GM12872 (cell line): Measurements from ENCODE around the gene MBOAT1.

ENCODE experiments used
- TF ChIP-seq, protein P1 (sequence below): IDR thresholded peaks from 3 replicates; pipeline ENCODE4 v1.5.1; 2011; ENCODE audit warnings: low read depth, mild to moderate bottlenecking, low read length, moderate library complexity; ENCODE audit not compliant: insufficient read depth

The MBOAT1 gene, protein sequence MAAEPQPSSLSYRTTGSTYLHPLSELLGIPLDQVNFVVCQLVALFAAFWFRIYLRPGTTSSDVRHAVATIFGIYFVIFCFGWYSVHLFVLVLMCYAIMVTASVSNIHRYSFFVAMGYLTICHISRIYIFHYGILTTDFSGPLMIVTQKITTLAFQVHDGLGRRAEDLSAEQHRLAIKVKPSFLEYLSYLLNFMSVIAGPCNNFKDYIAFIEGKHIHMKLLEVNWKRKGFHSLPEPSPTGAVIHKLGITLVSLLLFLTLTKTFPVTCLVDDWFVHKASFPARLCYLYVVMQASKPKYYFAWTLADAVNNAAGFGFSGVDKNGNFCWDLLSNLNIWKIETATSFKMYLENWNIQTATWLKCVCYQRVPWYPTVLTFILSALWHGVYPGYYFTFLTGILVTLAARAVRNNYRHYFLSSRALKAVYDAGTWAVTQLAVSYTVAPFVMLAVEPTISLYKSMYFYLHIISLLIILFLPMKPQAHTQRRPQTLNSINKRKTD

DNA sequence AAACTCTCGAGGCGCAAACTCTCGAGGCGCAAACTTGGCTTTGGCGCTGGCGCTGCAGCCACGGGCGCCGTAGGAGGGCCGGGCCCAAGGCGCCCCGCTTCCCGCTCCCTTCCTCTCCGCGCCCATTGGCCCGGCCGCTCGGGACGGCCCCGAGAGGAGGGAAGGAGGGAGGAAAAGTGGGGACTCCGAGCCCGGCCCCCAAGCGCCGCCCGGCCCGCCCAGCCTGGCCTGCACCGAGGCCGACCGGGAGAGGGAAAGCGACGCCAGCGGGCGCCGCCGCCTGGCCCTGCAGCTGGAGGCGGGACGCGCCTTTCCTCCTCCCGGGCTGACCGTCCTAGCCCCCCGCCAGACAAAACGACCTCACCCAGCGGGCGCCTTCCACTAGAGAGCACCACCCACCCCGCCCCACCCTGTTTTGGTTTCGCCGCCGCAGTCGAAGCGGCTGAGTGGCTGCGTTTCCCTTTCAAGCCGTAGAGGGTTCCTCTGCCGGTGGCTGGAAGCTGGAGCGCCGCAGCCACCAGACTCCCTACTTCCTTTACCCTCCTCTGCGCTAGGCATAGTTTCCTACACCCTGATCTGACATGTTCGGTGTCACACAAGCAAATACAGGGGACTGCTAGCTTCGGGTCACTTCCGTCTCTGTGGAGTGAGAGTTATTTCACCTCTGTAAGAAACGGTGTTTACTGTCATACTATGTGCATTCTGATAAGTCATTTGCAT lies at the start of gene MBOAT1:
MBOAT1 (minus strand) TSS at position 78 of the 720 bp plus-strand sequence. CDS start 235 bp downstream, outside the sequence.
- TF ChIP-seq, protein P1, sequence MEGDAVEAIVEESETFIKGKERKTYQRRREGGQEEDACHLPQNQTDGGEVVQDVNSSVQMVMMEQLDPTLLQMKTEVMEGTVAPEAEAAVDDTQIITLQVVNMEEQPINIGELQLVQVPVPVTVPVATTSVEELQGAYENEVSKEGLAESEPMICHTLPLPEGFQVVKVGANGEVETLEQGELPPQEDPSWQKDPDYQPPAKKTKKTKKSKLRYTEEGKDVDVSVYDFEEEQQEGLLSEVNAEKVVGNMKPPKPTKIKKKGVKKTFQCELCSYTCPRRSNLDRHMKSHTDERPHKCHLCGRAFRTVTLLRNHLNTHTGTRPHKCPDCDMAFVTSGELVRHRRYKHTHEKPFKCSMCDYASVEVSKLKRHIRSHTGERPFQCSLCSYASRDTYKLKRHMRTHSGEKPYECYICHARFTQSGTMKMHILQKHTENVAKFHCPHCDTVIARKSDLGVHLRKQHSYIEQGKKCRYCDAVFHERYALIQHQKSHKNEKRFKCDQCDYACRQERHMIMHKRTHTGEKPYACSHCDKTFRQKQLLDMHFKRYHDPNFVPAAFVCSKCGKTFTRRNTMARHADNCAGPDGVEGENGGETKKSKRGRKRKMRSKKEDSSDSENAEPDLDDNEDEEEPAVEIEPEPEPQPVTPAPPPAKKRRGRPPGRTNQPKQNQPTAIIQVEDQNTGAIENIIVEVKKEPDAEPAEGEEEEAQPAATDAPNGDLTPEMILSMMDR = no peak

DNA sequence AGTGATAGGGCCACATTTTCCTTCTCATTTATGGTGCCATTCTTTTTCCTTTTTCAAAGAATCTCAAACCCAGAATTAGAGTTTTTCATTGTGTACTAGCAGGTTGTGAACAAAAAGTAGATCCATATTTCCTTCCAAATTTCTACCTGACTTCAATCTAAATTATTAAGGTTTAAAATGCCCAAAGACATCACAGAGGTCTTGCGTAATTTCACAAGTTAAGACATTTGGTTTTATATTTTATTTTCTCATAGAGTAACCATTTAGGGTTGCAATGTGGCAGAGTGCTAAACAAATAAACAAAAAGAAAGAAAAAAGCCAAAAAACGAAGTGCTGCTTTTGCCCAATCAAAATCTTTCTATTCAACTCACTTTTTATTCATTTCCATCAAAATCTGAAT lies 49.4 kb upstream of the MBOAT1 start:
- TF ChIP-seq, protein P1 = no peak

DNA sequence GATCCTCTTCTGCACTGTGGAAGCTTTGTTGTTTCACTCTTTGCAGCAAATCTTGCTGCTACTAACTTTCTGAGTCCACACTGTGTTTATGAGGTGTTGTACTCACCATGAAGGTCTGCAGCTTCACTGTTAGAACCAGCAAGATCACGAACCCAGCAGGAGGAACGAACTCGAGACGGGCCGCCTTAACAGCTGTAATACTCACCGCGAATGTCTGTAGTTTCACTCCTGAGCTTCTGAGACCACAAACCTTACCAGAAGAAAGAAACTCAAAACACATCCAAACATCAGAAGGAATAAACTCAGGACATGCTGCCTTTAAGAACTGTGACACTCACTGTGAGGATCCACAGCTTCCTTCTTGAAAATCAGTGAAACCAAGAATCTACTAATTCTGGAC lies 48.1 kb upstream of the MBOAT1 start:
- TF ChIP-seq, protein P1 = no peak

DNA sequence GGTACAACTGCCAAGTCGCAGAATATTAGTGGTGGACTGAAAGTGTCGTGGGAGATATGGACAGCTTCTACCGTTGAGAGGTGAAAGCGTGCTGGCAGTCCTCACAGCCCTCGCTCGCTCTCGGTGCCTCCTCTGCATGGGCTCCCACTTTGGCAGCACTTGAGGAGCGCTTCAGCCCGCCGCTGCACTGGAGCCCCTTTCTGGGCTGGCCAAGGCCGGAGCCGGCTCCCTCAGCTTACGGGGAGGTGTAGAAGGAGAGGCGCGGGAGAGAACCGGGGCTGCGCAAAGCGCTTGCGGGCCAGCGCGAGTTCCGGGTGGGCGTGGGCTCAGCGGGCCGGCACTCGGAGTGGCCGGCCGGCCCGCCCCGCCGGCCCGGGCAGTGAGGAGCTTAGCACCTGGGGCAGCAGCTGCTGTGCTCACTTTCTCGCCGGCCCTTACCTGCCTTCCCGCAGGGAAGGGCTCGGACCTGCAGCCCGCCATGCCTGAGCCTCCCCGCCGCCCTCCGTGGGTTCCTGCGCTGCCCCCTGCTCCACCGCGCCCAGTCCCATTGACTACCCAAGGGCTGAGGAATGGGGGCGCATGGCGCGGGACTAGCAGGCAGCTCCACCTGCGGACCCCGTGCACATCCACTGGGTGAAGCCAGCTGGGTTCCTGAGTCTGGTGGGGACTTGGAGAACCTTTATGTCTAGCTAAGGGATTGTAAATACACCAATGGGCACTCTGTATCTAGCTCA lies 47.2 kb upstream of the MBOAT1 start:
- TF ChIP-seq, protein P1 = no peak

DNA sequence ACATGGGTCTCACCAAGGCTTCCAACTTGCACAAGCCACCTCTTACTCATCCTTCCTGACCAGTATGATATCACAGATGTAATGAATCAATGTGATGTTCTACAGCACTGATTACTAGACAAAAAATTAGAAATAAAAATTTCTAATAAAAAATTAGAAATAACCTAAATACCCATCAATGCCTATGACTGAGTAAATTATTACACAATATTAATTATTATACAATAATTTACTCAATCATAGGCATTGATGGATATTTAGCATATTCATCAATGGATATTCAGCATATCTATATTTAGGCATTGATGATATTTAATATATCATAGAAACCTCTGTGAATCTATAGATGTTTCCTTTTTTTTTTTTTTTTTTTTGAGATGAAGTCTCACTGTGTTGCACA lies 43.2 kb upstream of the MBOAT1 start:
- TF ChIP-seq, protein P1 = no peak

DNA sequence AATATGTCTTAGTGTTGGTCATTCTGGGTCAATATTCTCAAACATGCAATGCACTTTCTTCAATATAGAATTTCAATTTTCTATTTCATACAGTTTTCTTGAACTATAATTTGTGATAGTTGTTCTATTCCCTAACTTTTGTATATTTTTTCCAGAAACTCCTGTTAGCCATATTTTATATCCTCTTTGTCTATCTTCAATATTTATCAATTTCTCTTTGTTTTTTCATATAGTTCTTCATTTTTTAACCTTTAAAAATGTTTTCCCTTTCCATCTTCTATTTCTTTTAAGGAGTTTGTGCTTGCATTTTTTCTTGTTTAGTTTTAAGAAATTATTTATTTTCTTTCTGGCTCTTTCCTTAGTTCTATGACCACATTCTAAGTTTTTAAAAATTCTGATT lies 42.0 kb upstream of the MBOAT1 start:
- TF ChIP-seq, protein P1 = no peak

DNA sequence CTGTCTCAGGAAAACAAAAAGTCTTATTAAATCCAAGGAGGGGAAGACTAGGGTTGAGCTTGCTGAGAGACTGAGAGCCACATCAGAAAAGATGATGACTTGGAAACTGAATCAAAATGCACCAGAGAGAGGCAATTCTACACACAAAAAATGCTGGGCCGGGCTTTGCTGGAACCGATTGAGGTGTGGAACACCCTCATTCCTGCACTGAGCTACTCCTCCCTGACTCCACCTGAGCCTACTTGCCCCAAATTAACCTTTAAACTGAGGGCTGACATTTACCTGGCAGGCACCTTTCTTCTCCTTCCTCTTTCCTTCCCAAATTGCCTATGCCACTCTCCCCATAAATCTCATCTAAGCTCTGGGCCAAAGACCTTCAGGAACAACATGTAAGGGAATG lies 40.8 kb upstream of the MBOAT1 start:
- TF ChIP-seq, protein P1 = no peak
